IPS DF 19.7 (cell line): ENCODE results near the gene OR1F1.
"Not testable (repeated sequence)": the region's sequence is repeated elsewhere in the genome, so short reads cannot be mapped to it uniquely, and the experiment has no call there.

Experiments used
- DNase-seq: peaks from one replicate; pipeline ENCODE4 v3.0.0-alpha.2; 2013; ENCODE audit warnings: low read depth, low spot score

OR1F1 gene

DNA sequence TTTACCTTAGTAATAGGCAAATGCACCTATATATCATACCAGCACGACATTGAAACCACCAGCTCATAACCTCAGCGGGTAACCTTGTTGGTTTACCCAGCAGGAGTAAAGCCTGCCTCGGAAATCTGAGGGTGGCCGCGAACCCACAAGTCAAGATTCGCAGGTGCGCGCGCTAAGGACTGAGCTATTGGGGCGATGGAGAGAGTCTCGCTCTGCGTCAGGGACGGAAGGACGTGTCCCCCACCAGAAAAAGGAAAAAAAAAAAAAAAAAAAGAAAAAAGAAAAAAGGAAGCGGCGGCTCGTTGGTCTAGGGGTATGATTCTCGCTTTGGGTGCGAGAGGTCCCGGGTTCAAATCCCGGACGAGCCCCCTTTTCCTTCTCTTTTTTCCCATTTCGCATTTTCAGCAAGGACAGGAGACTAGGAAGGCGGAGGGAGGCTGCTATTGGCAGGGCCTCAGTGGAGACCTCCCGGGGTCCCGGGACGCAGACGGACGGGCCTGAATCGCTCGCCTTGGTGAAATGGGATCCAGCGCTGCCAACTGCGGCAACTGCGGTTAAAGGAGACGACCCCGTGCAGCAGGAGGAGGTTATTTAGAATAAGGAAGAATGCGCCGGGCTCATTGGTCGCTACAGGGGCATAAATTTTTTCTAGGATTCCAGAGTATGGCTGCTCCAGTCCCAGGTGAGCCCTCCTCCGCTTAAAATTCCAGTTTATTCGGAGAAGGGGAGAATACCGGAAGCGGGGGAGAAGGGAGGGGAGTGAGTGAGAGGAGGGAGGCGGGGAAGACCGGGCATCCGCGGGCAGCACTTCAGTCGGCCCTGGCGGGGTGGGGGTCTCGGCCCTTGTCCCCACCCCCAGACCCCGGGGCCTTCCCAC is at the start of gene OR1F1:
OR1F1 (plus strand) TSS at position 407 of the 877 bp plus-strand sequence.
- DNase-seq = no peak

DNA sequence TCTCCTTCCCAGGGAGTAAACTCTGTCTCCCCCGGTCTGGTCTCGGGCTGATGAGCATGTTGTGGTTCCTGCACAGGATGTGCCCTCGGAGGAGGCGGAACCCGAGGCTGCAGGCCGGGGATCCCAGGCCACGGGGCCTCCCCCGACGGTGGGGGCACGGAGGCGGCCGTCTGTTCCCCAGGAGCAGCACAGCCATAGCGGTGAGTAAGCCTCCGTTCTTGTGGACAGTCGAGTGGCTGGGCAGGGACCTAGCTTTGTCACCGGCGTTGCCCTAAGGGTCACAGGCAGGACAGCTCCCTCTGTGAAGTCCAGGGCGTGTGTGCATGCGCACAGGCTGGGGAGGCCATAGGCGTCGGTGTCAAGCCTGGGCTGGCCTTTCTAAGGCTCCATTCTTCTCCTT is 49.7 kb upstream of the OR1F1 start:
- no peak for DNase-seq

- no peak for DNase-seq
These were observed 49.1 kb upstream of the OR1F1 start for GRCh38 chr16:3138823-3139426.

- not testable (repeated sequence) for DNase-seq
These were observed 48.4 kb upstream of the OR1F1 start for GRCh38 chr16:3139561-3139960.

DNA sequence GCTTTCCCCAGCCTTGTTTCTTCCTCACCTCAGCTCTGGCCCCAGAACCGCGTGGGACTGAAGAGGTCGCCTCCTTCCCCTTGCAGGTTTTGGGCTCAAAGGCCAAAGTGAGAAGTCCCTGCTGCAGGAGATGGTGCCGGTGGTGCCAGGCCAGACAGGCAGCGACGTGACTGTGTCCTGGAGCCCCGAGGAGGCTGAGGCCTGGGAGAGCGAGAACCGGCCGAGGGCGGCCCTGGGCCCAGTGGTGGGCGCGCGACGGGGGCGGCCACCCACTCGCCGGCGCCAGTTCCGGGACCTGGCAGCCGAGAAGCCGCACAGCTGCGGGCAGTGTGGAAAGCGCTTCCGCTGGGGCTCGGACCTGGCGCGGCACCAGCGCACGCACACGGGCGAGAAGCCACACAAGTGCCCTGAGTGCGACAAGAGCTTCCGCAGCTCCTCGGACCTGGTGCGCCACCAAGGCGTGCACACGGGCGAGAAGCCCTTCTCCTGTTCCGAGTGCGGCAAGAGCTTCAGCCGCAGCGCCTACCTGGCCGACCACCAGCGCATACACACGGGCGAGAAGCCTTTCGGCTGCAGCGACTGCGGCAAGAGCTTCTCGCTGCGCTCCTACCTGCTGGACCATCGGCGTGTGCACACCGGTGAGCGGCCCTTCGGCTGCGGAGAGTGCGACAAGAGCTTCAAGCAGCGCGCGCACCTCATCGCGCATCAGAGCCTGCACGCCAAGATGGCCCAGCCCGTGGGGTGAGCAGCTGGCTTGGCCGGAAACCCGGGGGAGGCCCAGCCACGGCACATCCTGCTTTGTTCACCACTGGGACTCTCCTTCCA is 47.2 kb upstream of the OR1F1 start:
- no peak for DNase-seq

DNA sequence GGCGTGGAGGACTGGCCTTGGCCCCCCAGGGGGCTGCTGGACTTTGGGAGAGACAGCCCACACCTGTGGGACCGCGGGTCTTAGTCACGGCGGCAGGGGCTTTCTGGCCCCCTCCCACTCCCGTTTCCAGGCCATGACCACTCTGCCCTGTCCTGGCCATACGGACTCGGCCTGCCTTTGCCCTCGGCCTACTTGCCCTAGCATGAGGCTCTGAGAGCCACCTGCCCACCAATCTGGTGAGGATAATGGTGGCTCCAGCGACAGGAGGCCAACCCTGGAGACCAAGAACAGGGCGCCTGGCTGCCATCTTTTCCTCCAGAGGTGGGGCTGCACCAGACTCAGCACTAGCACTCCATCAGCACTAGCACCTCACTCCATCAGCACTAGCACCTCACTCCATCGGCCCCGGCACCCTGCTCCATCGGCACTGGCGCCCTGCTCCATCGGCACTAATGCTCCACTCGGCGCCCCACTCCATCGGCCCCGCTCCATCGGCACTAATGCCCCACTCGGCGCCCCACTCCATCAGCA is 46.2 kb upstream of the OR1F1 start:
- DNase-seq = no peak

DNA sequence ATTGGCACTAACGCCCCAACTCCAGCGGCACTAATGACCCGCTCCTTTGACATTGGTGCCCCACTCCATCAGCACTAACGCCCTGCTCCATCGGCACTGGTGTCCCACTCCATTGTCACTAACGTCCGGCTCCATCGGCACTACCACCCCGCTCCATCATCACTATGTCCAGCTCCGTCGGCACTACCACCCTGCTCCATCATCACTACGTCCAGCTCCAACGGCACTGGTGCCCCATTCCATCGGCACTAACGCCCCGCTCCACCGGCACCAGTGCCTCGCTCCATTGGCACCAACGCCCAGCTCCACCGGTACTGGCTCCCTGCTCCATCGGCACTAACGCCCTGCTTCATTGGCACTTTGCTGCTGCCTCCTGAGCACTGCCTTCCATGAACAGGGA is 45.7 kb upstream of the OR1F1 start:
- no peak for DNase-seq

- DNase-seq = no peak
These were observed 45.2 kb upstream of the OR1F1 start for GRCh38 chr16:3142770-3143169.

DNA sequence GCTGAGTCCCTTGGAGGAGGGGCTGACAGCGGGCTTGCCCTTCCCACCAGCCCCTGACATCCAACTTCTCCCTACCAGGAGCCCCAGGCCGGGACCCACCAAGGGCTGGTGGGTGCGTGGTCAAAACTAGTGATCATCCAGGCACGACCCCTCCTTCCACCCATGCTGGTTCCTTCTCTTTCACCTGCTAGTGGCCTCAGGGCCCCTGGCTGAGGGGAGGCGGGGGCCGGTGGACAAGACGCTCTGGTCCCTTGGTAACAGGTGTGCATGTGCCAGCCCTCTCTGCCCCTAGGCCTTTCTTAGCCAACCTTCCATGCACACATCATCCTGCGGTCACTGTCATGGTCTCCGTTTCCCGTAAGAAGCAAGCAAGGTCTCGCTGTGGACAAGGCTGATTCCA is 44.8 kb upstream of the OR1F1 start:
- no peak for DNase-seq

GRCh38 chr16:3143598-3144320 is 44.2 kb upstream of the OR1F1 start:
- DNase-seq = no peak

DNA sequence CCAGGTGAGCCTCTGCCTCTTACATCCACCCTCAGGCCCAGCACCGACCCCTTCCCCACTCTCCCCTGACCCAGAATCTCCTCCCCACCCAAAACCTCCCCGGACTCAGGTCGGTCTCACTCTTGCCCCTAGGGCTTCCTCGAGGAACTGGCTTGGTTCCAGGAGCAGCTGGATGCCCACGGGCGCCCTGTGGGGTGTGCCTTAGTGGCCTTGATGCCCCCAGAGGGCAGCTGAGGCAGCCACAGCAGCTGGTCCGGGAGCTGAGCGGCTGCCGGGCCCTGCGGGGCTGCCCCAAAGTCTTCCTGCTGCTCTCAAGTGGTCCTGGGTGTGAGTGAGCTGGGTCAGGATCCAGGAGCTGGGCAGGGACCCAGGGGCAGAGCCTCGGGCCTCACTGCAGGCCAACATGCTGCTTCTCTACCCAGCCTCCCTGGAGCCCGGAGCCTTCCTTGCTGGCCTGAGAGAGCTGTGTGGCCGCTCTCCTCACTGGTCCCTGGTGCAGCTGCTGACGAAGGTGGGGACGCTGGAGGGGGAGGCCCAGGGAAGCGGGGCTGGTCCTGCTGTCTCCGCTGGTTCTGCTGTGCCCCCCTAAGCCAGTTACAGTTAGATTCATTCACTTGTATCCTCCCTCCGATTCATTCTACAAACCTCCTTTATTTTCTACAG is 43.6 kb upstream of the OR1F1 start:
- no peak for DNase-seq

GRCh38 chr16:3145151-3145550 is 42.9 kb upstream of the OR1F1 start:
- DNase-seq = no peak

DNA sequence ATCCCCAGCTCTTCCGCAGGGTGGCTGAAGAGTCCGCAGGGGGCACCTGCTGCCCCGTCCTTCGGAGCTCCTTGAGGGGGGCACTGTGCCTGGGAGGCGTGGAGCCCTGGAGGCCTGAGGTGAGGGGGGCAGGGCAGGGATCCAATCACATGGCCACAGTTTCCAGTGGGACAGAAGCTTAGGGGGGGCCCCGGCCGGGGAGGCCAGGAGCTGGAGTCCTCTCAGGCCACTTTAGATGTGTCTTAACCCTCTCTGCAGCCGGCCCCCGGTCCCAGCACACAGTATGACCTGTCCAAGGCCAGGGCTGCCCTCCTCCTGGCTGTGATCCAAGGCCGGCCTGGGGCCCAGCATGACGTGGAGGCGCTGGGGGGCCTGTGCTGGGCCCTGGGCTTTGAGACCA is 42.3 kb upstream of the OR1F1 start:
- no peak for DNase-seq

DNA sequence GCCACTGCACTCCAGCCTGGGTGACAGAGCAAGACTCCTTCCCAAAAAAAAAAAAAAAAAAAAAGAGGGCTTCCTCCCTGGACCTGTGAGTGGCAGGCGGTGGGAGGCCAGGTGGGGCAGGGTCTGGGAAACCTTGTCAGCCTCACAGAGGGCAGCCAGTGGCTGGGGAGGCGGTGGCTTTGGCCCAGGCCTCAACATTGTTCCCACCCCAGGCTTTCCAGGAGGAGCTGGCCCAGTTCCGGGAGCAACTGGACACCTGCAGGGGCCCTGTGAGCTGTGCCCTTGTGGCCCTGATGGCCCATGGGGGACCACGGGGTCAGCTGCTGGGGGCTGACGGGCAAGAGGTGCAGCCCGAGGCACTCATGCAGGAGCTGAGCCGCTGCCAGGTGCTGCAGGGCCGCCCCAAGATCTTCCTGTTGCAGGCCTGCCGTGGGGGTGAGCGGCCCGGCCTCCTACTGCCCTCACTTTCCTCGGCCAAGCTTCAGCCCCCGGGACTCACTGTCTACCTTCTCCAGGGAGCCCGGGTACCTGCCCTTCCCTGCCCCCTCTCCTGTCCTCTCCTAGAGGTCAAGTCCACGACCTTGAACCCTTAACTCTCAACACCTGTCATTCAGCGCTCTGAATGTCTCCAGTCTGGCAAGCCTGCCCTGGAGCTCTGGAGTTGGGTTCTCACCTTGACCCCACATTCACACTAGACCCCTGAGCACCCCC is 40.8 kb upstream of the OR1F1 start:
- DNase-seq = no peak

DNA sequence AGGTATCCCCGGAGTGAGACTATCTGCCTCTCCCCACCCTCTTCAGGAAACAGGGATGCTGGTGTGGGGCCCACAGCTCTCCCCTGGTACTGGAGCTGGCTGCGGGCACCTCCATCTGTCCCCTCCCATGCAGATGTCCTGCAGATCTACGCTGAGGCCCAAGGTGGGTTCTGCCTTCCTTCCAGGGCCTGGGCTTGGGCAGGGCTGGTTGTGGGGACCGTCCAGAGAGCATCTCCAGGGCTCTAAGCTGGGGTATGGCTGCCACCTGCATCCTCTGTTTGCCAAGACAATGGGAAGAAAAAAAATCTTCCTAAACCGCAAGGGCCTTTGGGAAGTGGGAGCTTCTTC is 40.3 kb upstream of the OR1F1 start:
- DNase-seq = no peak

DNA sequence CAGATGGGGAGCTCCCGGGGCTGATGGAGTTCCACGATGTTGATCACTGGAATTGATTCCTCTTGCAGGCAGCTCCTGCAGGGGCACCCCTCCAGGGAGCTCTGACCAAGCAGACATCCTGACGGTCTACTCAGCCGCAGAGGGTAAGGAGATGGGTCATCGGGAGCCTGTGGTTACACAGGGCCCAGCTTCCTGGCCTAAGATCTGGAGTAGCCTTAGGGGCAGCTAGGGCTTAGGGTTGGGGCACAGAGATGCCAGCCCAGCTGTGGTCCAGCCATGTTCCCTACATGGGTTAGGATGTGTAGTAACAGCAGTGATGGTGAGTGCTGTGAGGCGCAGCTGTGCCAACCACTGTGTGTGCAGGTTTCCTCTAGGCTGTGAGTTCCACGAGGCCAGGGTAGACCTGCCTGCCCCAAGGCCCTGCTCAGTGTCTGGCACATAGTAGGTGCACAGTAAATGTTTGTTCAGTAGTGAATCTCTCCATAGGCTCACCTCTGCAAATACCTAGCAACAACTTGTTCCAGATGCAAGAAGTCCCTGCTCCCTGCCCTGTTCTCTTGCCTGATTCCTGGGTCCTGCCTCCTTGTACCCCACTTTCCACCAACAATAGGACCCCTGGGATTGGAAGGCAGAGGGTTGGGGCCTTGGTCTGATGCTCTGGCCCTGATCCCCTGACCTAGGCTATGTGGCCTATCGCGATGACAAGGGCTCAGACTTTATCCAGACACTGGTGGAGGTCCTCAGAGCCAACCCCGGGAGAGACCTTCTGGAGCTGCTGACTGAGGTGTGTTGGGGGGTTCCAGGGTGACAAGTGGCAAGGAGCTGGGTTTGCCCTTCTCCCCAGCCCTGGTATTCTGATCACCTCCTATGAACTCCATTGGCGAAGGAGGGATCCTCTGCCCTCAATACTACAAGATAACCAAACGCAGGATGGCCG is 39.5 kb upstream of the OR1F1 start:
- no peak for DNase-seq

DNA sequence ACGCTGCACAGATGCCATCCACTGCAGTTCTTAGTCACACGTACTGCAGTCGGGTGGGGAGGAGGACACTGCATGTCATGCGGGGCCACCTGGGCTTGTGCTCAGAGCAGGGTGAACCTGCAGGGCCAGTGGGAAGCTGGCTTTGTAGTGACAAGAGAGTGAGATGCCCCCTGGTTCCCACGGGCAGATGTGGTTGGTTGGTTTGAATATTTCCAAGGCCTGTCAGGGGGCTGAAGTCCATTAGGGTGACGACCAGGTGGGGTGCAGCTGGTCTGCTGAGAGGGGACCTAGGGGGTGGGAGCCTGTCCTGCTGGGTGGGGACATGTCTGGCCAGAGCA is 38.8 kb upstream of the OR1F1 start:
- DNase-seq = no peak

DNA sequence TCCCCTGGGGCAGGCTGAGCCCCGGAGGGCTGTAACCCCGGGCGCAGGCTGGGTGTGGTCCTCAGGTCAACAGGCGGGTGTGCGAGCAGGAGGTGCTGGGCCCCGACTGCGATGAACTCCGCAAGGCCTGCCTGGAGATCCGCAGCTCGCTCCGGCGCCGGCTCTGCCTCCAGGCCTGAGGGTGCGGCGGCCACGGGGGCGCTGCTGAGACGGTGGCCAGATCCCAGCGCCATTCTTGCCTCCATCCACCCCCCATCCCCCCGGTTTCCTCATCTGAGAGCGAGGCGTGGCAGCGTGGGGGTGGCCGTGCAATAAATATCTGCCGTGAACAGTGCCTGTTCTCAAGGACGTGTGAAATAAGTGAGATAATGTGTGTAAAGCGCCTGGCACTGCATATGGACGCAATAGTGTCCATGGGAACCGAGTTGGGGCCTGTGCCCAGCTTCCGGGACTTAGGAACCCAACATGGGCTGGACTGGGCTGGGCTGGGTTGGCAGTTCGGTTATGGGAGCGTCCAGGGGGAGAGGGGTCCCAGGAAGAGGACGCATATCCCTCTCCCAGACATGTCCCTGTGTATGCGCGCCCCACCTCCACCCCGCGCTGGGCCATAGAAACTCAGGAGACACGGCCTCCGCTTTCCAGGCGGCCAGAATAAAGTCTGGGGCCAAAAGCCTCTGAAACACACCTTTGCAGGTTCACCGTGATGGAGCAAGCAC is 38.2 kb upstream of the OR1F1 start:
- DNase-seq = no peak
